GM19043 (cell line): ENCODE results near the gene GTPBP6.

Experiments used
- ATAC-seq: cut with Tn5 transposase; IDR thresholded peaks from one replicate; pipeline ENCODE4 v1.9.1; 2021; ENCODE audit warnings: low read depth; ENCODE audit not compliant: unreplicated experiment

The GTPBP6 gene, protein sequence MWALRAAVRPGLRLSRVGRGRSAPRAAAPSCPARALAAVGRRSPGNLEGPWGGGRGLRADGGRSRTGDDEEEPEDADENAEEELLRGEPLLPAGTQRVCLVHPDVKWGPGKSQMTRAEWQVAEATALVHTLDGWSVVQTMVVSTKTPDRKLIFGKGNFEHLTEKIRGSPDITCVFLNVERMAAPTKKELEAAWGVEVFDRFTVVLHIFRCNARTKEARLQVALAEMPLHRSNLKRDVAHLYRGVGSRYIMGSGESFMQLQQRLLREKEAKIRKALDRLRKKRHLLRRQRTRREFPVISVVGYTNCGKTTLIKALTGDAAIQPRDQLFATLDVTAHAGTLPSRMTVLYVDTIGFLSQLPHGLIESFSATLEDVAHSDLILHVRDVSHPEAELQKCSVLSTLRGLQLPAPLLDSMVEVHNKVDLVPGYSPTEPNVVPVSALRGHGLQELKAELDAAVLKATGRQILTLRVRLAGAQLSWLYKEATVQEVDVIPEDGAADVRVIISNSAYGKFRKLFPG

DNA sequence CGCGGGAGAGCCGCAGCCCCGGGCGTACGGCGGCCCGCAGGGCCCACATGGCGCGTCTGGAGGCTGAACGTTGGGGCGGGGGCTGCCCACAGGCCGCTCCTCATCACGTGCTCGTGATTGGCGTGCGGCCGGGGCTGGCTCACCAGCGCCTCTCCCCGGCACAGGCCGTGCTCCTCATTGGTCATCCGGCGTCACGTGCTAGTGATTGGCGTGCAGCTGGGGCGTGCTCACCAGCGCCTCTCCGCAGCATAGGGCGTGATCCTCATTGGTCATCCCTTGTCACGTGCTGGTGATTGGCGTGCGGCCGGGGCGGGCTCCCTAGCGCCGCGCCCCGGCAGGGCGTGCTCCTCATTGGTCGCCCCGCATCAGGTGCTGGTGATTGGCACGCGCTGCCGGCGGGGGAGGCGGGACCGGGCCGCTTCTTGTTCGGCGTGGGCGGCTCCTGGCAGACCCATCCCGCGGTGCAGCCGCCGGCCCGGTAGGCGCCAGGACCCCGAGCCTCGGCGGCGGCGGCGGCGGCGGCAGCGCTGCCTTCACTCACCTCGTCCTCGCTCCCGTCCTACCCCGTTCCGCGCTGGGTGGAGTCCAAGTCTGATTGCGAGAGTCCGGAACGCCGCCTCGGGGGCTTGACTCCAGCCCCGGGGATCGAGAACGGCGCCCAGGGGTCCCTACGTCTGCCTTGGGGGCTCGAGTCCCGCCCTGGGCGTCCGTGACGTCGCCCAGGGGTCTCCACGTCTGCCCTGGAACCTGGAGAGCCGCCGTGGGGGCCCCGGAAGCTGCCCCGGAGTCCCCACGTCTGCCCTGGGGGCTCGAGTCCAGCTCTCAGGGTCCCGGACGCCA, at the start of gene GTPBP6:
TSS of gene GTPBP6 (minus strand) at position 58 of the 840 bp plus-strand sequence. CDS start at position 49, 9 bp downstream.
- peak; percentile 73 for ATAC-seq

DNA sequence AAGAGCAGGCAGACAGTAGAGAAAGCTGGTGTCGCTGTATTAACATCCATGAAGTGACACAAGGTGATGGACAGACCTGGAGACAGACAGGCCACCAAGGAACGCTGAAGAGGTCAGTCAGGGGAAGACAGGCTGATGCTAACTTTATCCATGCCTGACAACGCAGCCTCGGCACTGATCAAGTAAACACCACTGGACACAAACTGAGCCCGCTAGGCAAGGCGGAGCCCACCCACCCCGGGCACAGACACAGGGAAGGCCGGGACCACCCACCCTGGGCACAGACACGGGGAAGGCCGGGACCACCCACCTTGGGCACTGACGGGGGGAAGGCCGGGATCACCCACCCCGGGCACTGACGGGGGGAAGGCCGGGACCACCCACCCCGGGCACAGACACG, 49.3 kb upstream of the GTPBP6 start:
- no peak for ATAC-seq

DNA sequence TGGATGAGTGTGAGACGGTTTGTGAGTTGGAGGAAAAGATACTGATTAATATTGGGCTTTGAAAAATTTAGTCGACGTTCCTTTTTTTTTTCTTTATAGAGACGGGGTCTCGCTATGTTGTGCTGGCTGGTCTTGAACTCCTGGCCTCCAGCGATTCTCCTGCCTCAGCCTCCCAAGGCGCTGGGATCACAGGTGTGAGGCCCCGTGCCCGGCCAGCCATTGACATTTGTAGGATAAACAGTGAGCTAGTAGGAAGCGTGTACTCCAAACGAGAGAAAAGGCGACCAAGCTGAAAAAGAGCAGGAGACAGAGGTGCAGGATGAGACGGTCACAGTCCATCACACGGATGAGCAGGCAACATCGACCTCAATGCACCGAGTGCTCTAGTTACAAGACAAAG, 48.8 kb upstream of the GTPBP6 start:
- ATAC-seq: no peak

DNA sequence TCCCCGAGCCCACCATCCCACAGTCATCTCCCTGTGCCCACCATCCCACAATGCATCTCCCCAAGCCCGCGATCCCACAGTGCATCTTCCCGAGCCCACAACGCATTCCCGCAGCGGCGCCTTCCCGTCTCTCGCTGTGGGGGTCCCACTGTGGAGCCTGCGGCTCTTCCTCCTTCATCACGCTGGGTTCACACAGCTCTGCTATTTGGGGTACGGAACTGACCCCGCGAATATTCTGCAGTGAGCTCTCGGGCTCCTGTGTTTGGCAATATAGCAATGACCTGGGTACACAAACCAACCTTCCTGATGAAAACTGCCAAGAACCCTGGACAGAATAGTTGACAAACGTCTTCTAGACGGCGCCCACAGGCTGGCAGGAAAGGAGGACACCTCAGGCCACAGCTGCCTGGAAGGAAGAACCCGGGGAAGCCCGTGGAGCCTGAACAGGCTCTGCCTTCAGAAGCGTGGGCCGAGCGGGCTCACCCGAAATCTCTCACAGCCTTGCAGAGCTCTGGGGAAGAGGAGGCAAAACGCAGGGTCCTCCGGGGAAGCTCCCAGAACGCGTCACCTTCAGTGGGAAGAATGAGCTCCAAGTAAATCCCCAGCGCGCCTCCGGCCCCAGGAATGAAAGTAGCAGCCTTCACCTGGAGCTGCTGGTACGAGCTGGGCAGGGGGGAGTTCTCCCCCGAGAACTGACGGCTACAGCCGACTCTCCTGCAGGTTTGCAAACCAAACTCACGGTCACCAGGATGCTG, 45.2 kb upstream of the GTPBP6 start:
- ATAC-seq: no peak

DNA sequence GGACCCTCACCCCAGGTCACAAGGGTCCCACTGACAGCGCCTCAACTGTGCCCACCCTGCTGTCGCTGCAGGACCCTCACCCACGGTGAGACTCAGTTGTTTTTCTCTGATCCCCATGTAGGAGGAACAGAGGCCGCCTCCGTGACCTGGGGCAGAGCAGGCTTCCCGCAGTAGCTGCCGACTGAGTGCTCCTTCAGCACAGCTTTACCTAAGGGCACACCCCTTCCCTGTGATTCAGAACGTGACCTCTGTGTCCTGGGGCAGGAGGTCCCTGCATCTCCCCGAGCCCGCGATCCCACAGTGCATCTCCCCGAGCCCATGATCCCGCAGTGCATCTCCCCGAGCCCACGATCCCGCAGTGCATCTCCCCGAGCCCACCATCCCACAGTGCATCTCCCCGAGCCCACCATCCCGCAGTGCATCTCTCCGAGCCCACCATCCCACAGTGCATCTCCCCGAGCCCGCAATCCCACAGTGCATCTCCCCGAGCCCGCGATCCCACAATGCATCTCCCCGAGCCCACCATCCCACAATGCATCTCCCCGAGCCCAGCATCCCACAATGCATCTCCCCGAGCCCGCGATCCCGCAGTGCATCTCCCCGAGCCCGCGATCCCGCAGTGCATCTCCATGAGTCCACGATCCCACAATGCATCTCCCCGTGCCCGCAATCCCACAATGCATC, 44.5 kb upstream of the GTPBP6 start:
- ATAC-seq: no peak

DNA sequence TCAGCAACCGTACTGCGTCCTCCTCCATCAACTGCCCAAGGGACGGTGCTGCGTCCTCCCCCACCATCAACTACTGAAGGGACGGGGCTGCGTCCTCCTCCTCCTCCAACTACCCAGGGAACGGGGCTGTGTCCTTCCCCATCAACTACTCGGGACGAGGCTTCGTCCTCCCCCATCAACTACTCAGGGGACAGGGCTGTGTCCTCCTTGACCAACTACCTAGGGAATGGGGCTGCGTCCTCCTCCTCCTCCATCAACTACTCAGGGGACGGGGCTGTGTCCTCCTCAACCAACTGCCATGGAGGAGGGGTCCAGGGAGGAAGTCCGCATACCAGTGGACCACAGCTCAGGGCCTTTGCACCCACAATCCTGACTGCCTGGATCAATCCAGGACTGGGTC, 43.8 kb upstream of the GTPBP6 start:
- no peak for ATAC-seq

DNA sequence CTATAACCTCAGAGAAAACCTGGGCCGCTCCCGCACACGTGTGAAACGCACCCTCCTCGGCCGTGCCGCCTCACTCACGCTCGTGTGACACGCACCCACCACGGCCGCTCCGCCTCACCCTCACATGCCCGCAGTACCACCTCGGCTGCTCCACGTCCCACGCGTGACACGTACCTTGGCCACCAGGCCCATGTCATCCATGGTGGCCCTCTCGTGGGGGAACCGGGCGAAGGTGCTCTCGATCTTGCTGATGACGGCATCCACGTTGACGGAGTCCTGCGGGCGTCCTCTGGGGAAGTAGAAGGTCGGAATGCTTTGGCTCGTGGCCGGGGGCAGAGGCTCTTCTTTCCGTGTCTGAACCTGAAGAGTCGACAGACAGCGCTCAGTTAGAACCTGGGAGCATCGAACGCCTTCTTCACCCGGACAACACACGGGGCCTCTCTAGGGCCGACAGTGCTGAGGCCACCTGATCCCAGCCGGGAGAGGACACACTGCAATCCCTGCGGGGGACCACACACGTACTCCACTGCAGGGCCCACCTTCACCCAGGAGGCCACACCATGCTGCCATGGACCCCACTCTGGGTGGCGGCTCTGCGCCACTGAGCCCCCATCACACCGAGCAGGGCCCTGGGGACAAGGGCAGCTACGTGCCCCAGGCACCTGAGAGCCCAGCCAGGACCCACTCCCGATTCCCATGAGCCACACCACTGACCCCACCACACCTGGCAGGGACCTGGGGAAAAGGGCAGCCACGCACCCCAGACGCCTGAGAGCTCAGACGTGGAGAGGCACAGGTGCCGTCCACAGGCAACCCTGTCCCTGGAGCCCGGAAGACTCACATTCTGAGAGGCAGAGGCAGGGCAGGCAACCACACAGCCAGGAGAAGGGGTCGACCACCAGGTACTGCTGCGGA, 42.9 kb upstream of the GTPBP6 start:
- no peak for ATAC-seq

DNA sequence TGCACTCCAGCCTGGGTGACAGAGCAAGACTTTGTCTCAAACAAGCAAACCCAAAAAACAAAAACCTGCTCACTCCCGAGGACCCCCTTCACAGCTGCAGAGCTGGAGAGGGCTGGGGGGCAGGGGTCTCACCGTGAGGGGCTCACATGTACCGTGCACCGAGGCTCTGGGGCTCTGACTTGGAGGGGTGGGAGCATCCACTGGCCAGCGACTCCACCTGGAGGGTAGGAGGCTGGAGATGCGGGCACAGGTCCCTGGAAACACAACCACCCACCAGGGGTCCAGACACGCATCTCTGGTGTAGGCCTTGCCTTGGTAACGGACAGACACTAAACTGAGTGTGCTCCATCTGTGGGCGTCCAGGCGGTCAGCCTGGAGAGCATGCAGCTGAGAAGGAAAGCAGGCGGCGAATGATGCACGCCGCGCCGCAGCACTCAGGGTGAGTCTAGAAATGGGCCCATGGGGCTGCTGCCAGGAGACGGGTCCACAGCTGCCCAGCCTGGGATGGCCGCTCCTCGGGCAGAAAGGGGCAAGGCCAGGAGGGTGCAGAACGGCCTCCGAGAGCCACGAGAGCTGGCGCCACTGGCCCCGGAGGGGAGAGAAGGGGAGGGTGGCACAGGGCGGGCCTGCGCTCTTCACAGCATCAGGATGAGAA, 42.0 kb upstream of the GTPBP6 start:
- no peak for ATAC-seq

DNA sequence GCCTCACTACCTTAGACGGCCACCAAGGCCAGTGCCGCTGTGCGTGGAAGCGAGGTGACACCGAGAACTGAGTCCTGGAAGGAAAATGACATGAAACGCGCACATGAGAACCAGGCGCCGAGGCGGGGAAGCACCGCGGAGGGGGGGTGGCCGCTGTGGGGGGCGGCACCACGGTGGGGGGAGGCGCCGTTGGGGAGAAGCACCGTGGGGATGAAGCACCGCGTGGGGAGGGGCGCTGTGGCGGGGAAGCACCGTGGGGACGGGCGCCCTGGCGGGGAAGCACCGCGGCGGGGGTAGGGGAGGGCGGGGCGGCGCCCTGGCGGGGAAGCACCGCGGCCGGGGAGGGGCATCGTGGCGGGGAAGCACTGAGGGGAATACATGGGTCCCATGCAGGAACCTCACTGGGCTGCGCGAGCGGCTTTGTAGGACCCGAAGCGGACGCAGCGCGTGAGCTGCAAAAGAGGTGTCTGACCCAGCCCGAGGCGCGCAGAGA, 40.1 kb upstream of the GTPBP6 start:
- ATAC-seq: no peak

DNA sequence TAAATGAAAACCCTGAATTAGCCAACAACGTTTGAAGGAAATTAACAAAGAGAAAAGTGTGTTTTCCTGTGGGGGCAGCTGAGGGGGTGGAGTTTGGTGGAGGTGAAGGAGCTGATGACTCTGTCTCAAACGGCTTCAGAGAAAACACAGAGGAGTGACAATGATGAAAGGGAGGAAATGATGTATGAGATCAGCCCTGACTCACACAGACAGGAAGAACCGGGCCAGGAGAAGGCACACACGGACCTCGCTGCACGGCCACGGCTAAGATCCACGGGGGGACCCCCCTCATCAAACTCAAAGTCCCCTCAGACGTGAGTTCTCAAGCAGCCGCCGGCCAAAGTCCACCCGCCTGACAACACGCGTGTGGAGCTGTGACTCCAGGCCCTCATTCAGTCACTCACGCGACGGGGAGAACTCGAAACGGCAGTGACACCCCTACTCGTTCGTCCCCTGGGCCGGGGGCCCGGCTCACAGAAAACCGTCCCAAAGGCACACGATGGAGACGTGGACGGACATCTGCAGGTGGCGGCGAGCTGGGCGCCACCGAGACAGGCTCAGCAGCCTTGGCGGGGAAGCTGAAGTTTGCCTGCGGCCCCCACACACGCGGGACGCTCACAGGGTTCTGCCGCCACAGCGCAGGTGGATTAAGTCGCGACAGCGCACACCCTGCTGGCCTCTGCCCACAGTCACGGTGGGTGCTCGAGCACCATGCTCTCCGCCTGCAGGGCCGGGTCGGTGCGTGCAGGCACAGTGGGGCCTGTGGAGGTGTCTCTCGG, 39.3 kb upstream of the GTPBP6 start:
- ATAC-seq: no peak

DNA sequence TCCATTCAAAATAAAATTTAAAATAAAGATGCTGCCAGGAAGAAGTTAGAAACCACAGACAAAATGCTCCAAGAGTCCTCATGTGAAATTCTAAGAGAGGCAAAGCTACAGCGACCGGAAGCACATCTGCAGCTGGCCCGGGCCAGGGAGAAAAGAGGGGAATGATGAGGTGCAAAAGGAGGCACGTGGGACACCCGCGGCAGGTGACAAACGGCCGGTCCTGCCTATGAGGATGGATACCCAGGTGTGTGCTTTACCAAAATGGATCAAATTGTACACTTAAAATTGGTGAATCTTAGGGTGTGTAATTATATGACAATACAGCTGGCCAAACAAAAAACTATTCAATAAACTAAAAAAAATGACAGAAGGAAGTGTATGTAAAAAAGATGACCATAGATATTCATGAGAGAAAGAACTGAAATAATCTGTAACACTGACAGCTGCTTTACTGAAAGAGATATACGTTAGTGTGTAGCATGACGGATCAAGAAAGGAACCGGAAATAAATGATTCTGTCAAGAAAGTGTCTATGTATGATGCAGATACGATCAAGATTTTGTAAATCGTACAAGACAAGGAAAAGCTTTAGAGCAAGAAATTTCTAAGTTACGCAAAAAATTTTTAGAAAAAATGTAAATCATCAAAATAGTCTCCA, 38.6 kb upstream of the GTPBP6 start:
- no peak for ATAC-seq

DNA sequence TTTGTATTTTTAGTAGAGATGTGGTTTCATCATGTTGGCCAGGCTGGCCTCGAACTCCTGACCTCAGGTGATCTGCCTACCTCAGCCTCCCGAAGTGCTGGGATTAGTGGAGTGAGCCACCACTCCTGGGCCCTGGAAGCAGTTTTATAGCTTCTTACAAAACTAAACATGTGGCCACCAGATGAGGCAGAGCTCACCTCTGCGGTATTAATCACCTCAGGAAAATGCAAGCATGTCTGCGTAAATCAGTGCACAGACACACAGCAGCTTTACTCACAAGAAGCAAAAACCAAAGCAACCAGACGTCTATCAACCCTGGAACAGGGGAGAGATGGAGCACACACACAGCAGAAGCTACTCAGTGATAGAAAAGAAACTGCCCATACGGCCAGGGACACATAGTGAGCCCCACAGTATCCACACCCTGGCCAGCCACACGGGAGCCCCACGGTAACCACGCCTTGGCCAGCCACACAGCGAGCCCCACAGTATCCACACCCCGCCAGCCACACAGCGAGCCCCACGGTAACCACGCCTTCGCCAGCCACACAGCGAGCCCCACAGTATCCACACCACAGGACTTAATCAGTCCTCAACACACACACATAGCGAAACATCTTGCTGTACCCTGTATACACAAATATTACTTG, 37.9 kb upstream of the GTPBP6 start:
- ATAC-seq: no peak

DNA sequence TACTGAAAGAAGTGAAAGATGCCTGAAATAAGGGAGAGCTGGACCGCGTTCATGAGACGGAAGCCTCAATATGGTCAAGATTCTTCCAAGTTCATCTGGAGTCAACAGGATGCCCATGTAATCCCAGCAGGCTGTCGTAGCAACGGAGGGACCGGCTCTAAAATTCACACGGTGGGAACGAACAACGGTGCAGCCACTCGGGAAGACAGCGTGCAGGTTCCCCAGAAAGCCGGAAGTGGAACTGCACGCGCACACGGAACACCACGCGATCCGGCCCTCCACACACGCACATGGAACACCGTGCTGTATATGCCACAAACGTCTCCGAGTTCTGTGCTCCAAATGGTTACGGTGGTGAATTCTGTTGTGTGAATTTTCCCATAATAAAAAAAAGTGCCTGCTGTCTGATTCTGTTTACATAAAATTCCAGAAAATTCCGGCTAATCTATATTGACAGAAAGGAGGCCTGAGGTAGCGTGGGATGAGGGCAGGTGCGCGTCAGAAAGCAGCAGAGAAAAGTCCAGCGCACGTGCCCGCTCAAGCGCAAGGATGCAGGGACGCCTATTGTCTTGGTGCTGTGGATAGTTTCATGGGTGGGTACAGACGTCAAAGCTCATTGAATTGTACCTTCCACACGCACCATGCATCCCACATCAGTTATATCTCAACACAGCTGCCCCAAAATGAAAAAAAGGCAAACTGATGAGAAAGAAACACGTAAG, 36.9 kb upstream of the GTPBP6 start:
- ATAC-seq: no peak

DNA sequence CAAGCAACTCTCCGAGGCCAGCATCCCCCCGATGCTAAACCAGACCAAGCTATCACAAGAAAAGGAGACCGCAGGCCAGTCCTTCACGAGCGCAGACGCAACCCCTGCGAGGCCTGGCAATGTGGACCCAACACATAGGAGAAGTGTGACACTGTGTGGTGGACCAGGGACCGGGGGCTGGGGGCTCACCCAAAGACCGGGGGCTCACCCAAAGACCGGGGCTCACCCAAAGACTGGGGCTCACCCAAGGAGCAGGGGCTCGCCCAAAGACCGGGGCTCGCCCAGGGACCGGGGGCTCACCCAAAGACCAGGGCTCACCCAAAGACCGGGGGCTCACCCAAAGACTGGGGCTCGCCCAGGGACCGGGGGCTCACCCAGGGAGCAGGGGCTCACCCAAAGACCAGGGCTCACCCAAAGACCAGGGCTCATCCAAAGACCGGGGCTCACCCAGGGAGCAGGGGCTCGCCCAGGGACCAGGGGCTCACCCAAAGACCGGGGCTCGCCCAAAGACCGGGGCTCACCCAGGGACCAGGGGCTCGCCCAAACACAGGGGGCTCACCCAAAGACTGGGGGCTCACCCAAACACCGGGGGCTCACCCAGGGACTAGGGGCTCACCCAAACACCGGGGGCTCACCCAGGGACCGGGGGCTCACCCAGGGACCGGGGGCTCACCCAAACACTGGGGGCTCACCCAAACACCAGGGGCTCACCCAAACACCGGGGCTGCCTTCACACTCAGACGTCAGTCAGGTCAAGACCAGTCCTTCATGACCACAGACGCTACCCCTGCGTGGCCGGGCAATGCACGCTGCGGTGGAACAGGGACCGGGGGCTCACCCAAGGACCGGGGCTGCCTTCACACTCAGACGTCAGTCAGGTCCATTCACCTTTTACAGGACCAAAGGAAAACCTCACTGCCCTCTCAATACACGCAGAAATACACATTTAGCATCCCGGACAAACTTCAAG, 35.3 kb upstream of the GTPBP6 start:
- ATAC-seq: no peak
